DMS53 treated with DMSO at 0.1 percent for 48 hours (cell line): Measurements from ENCODE around the gene ABCC3.

Experiments
- DNase-seq: peaks from one replicate; lab custom pipeline; 2025; ENCODE audit not compliant: unreplicated experiment; lab: John Stamatoyannopoulos, UW

The ABCC3 gene

GRCh38 chr17:50634224-50634914 lies at the start of gene ABCC3:
TSS of gene ABCC3 (plus strand) at chr17:50634881. CDS start at chr17:50634937, 56 bp downstream.
- DNase-seq, result no peak

- no peak for DNase-seq
These were observed 49.3 kb upstream of the ABCC3 start for GRCh38 chr17:50585346-50585745.

- DNase-seq, result no peak
These were observed 48.8 kb upstream of the ABCC3 start for GRCh38 chr17:50585891-50586290.

- DNase-seq, result no peak
These were observed 48.0 kb upstream of the ABCC3 start for GRCh38 chr17:50586421-50587247.

GRCh38 chr17:50587571-50587970 lies 47.1 kb upstream of the ABCC3 start:
- no peak for DNase-seq

- DNase-seq, result no peak
These were observed 46.2 kb upstream of the ABCC3 start for GRCh38 chr17:50588391-50589049.

GRCh38 chr17:50589095-50589705 lies 45.5 kb upstream of the ABCC3 start:
- DNase-seq, result no peak

- DNase-seq, result no peak
These were observed 43.5 kb upstream of the ABCC3 start for GRCh38 chr17:50590946-50591737.

GRCh38 chr17:50593321-50593720 lies 41.4 kb upstream of the ABCC3 start:
- peak; percentile 46 for DNase-seq

GRCh38 chr17:50594128-50594823 lies 40.4 kb upstream of the ABCC3 start:
- DNase-seq, result no peak

GRCh38 chr17:50594892-50595291 lies 39.8 kb upstream of the ABCC3 start:
- no peak for DNase-seq

GRCh38 chr17:50596191-50597037 lies 38.3 kb upstream of the ABCC3 start:
- DNase-seq, result no peak

- DNase-seq, result no peak
These were observed 36.2 kb upstream of the ABCC3 start for GRCh38 chr17:50598487-50598886.

GRCh38 chr17:50599606-50600005 lies 35.1 kb upstream of the ABCC3 start:
- no peak for DNase-seq

- DNase-seq, result no peak
These were observed 32.8 kb upstream of the ABCC3 start for GRCh38 chr17:50601823-50602375.

- no peak for DNase-seq
These were observed 31.8 kb upstream of the ABCC3 start for GRCh38 chr17:50602836-50603235.

- peak; percentile 82 for DNase-seq
These were observed 31.3 kb upstream of the ABCC3 start for GRCh38 chr17:50603340-50603739.

- DNase-seq, result no peak
These were observed 30.2 kb upstream of the ABCC3 start for GRCh38 chr17:50604513-50604912.

- DNase-seq, result no peak
These were observed 29.3 kb upstream of the ABCC3 start for GRCh38 chr17:50605429-50605828.
